HT-29 (cell line): ENCODE results near the gene AGAP5. TPM values are rescaled to one million over a fixed set of nuclear protein-coding genes. Genes with fewer than 3 reads are reported as not detected.
"Not testable (repeated sequence)": the region's sequence is repeated elsewhere in the genome, so short reads cannot be mapped to it uniquely, and the experiment has no call there.

ENCODE experiments used
- DNase-seq: peaks from one replicate; pipeline ENCODE4 v3.0.0-alpha.2; 2015; ENCODE audit warnings: low spot score
- total RNA-seq: library from RNA; depleted of rRNA; stranded (reverse); fragments of >200 nt; shearing (Covaris generic); gene quantifications from 2 replicates; pipeline ENCODE4 v1.2.3, GENCODE V29; 2014

Gene AGAP5
- total RNA-seq, 1 experiment from 2014 or later: 1.1 TPM

- DNase-seq: not testable (repeated sequence)
These were observed 17.6 kb upstream of the AGAP5 start for GRCh38 chr10:73715179-73716156.

- DNase-seq: not testable (repeated sequence)
These were observed 16.6 kb upstream of the AGAP5 start for GRCh38 chr10:73714483-73714882.

- DNase-seq: not testable (repeated sequence)
These were observed 16.0 kb upstream of the AGAP5 start for GRCh38 chr10:73713912-73714311.

GRCh38 chr10:73711683-73712082 lies 13.8 kb upstream of the AGAP5 start:
- not testable (repeated sequence) for DNase-seq

- DNase-seq: not testable (repeated sequence)
These were observed 10.2 kb upstream of the AGAP5 start for GRCh38 chr10:73708122-73708521.

- not testable (repeated sequence) for DNase-seq
These were observed 9.7 kb upstream of the AGAP5 start for GRCh38 chr10:73707628-73708027.

- not testable (repeated sequence) for DNase-seq
These were observed 8.6 kb upstream of the AGAP5 start for GRCh38 chr10:73706488-73706887.

GRCh38 chr10:73705506-73706072 lies 7.7 kb upstream of the AGAP5 start:
- not testable (repeated sequence) for DNase-seq

GRCh38 chr10:73703924-73704323 lies 6.0 kb upstream of the AGAP5 start:
- DNase-seq: not testable (repeated sequence)

GRCh38 chr10:73698819-73699218 lies 910 bp upstream of the AGAP5 start:
- not testable (repeated sequence) for DNase-seq

GRCh38 chr10:73695302-73695701 lies 2.6 kb downstream of the AGAP5 start:
- DNase-seq: not testable (repeated sequence)

- DNase-seq: not testable (repeated sequence)
These were observed 7.2 kb downstream of the AGAP5 start for GRCh38 chr10:73690755-73691154.

GRCh38 chr10:73689596-73689995 lies 8.3 kb downstream of the AGAP5 start:
- DNase-seq: not testable (repeated sequence)

GRCh38 chr10:73687641-73688040 lies 10.3 kb downstream of the AGAP5 start:
- DNase-seq: not testable (repeated sequence)

GRCh38 chr10:73674546-73674945 lies 23.4 kb downstream of the AGAP5 start:
- DNase-seq: not testable (repeated sequence)

- not testable (repeated sequence) for DNase-seq
These were observed 29.5 kb downstream of the AGAP5 start for GRCh38 chr10:73668378-73668777.

GRCh38 chr10:73666153-73666809 lies 31.6 kb downstream of the AGAP5 start:
- not testable (repeated sequence) for DNase-seq

- not testable (repeated sequence) for DNase-seq
These were observed 32.3 kb downstream of the AGAP5 start for GRCh38 chr10:73665581-73665980.

- DNase-seq: not testable (repeated sequence)
These were observed 33.5 kb downstream of the AGAP5 start for GRCh38 chr10:73664156-73665040.

- not testable (repeated sequence) for DNase-seq
These were observed 34.3 kb downstream of the AGAP5 start for GRCh38 chr10:73663621-73664020.

GRCh38 chr10:73662705-73663104 lies 35.2 kb downstream of the AGAP5 start:
- not testable (repeated sequence) for DNase-seq
